IPS-NIHi11 (cell line): ENCODE measurements around the gene MAP3K5.
"Not testable (repeated sequence)": the region's sequence is repeated elsewhere in the genome, so short reads cannot be mapped to it uniquely, and the experiment has no call there.

ENCODE experiments used
- DNase-seq: peaks from one replicate; pipeline ENCODE4 v3.0.0; 2012; ENCODE audit warnings: mixed read lengths, low spot score

MAP3K5 gene

GRCh38 chr6:136792410-136793262 is at the start of gene MAP3K5:
Gene MAP3K5, minus strand, starts transcription at chr6:136792477. Its CDS starts 320 bp downstream, at chr6:136792157.
- DNase-seq, result peak; percentile 76

GRCh38 chr6:136840276-136841001 is 48.2 kb upstream of the MAP3K5 start:
- peak; percentile 30 for DNase-seq

- DNase-seq, result no peak
Observed at GRCh38 chr6:136831873-136832562, 39.7 kb upstream of the MAP3K5 start.

GRCh38 chr6:136826216-136826615 is 33.9 kb upstream of the MAP3K5 start:
- no peak for DNase-seq

- no peak for DNase-seq
Observed at GRCh38 chr6:136823128-136823660, 30.9 kb upstream of the MAP3K5 start.

- peak; percentile 89 for DNase-seq
Observed at GRCh38 chr6:136822376-136823127, 30.3 kb upstream of the MAP3K5 start, which contains the start of gene PEX7. Gene PEX7, plus strand, starts transcription at chr6:136822592. Its CDS starts 74 bp downstream, at chr6:136822666.

GRCh38 chr6:136822046-136822375 is 29.7 kb upstream of the MAP3K5 start:
- no peak for DNase-seq

- DNase-seq, result no peak
Observed at GRCh38 chr6:136820561-136820960, 28.3 kb upstream of the MAP3K5 start.

GRCh38 chr6:136816656-136817055 is 24.4 kb upstream of the MAP3K5 start:
- no peak for DNase-seq

GRCh38 chr6:136815608-136816007 is 23.3 kb upstream of the MAP3K5 start:
- not testable (repeated sequence) for DNase-seq

- no peak for DNase-seq
Observed at GRCh38 chr6:136812174-136812573, 19.9 kb upstream of the MAP3K5 start.

GRCh38 chr6:136811272-136811671 is 19.0 kb upstream of the MAP3K5 start:
- DNase-seq, result no peak

GRCh38 chr6:136809091-136809860 is 17.0 kb upstream of the MAP3K5 start:
- no peak for DNase-seq

- no peak for DNase-seq
Observed at GRCh38 chr6:136803608-136804007, 11.3 kb upstream of the MAP3K5 start.

GRCh38 chr6:136801581-136801980 is 9.3 kb upstream of the MAP3K5 start:
- DNase-seq, result no peak

GRCh38 chr6:136798044-136798443 is 5.8 kb upstream of the MAP3K5 start:
- no peak for DNase-seq

- no peak for DNase-seq
Observed at GRCh38 chr6:136795996-136796395, 3.7 kb upstream of the MAP3K5 start.

- no peak for DNase-seq
Observed at GRCh38 chr6:136795386-136795785, 3.1 kb upstream of the MAP3K5 start.

- no peak for DNase-seq
Observed at GRCh38 chr6:136793363-136793762, 1.1 kb upstream of the MAP3K5 start.

GRCh38 chr6:136792095-136792409 is 225 bp downstream of the MAP3K5 start:
- DNase-seq, result no peak
